A673 (cell line): Measurements from ENCODE around the gene SPTBN4.

Source experiments
- CTCF ChIP-seq: fragments of 300-800, 200-600 bp; sonication (generic); conservative IDR thresholded peaks from 2 replicates; pipeline ENCODE4 v1.5.1; 2017; ENCODE audit warnings: low read depth, mild to moderate bottlenecking, antibody characterized with exemption, low read length, moderate library complexity, mixed read lengths
- EZH2 ChIP-seq: fragments of 200-600 bp; sonication (generic); IDR thresholded peaks from 2 replicates; pipeline ENCODE4 v1.6.1; 2017; ENCODE audit warnings: borderline replicate concordance, low read depth, mild to moderate bottlenecking, mixed read lengths, antibody characterized with exemption, low read length; ENCODE audit not compliant: poor library complexity, severe bottlenecking

GRCh38 chr19:40443131-40443999 is 23.4 kb upstream of the SPTBN4 start:
- TF ChIP-seq CTCF (no peak), EZH2 (no peak)
